GM12873 (cell line): ENCODE data around the gene MRPL39.

Experiments used
- TF ChIP-seq, protein P1 (sequence below): IDR thresholded peaks from 2 replicates; pipeline ENCODE4 v1.5.1; 2012; ENCODE audit warnings: low read depth, mild to moderate bottlenecking, moderate library complexity, low read length, control low read depth; ENCODE audit not compliant: insufficient read depth; ENCODE audit errors: missing control alignments

Gene MRPL39

DNA sequence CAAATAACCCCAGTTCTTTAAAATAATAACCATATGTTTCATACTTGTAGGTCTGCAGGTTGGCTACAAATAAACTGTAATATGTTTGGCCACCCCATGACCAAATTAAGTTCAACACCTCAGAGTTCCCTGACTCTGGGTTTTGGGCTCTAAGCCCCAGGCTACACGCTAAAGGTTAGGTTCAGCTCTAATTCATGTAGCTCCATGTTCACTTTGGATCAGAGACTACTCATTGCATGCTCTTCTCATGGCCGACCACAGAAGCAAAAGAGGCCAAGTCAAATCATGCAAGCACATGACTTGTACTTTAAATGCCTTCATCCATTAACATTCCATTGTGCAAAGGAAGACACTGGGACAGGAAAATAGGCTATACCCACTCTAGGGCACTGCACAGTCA is 66.2 kb downstream of the MRPL39 start:
- TF ChIP-seq, protein P1, sequence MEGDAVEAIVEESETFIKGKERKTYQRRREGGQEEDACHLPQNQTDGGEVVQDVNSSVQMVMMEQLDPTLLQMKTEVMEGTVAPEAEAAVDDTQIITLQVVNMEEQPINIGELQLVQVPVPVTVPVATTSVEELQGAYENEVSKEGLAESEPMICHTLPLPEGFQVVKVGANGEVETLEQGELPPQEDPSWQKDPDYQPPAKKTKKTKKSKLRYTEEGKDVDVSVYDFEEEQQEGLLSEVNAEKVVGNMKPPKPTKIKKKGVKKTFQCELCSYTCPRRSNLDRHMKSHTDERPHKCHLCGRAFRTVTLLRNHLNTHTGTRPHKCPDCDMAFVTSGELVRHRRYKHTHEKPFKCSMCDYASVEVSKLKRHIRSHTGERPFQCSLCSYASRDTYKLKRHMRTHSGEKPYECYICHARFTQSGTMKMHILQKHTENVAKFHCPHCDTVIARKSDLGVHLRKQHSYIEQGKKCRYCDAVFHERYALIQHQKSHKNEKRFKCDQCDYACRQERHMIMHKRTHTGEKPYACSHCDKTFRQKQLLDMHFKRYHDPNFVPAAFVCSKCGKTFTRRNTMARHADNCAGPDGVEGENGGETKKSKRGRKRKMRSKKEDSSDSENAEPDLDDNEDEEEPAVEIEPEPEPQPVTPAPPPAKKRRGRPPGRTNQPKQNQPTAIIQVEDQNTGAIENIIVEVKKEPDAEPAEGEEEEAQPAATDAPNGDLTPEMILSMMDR = no peak

DNA sequence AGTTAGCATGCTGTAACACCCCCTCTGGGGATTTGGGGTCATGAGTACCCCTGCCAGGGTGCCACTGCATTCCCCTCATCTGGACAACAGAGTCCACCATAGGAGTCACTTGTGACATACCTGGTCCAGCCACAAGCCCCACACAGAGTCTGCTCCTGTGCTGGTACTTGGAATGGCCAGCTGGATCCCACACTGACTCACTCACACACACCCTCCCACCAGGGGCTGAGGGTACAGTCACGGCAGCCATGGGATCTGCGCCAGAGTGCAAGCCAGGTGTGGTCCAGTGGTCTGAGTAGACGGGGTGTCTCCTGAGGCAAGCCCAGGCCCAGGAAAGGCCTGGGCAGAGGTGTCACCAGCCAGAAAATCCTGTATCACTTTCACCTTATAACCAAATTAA is 67.7 kb downstream of the MRPL39 start:
- TF ChIP-seq, protein P1 = no peak

DNA sequence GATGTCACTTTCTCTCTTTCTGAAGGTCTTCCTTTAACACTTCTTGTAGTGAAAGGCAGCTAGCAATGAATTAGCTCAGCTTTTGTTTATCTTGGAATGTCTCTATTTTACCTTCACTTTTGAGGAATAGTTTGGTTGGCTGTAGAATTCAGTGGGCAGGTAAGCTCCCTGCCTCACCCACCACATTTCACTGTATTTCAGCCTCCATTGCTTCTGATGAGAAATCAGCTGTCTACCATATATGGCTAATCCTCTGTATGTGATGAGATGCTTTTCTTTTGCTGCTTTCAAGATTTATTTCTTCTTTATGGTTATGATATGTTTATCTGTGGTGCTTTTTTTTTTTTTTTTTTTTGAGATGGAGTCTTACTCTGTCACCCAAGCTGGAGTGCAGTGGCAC is 70.1 kb downstream of the MRPL39 start:
- TF ChIP-seq, protein P1 = no peak

DNA sequence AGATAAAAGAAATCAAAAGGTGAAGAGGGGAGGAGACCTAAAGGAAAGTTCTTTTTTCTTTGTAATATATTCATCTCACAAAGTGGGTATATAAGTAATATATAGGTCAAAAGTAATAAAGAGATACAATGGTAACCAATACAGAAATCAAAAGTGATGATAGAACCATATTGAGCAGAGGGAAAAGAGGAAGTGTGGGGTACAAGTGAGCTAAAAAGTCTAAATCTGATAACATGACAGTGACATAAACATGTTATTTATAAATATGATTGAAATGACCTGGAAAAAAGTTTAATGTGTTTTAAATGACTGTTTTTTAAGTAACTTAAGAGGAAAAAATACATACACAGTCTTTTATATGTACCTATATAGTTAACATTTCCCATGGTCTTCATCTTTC is 70.5 kb downstream of the MRPL39 start:
- TF ChIP-seq, protein P1 = no peak

DNA sequence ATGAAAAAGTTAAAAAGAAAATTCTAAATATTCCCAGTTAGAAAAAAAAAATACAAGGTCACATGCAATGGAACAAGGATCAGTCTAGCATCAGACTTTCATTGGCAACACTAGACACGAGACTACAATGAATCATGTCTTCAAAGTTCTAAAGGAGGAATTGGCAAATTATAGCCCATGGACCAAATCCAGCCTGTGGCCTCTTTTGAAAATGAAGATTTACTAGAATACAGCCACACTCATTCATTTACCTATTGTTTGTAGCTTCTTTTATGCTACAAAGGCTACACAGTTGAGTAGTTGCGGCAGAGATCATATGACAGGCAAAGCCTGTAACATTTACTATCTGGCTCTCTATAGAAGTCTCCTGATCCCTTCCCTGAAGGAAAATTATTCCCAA is 71.4 kb downstream of the MRPL39 start:
- TF ChIP-seq, protein P1 = no peak
